ENCODE data around the gene CES4A.

GRCh38 chr16:67052399-67052798 lies 64.0 kb downstream of the CES4A start:
- TF ChIP-seq CTCF (IDR thresholded peaks at IDR 0.05) (no peak), POLR2A (IDR thresholded peaks at IDR 0.05) (no peak)

Data from tibial nerve (tissue), 3 donors.